Effector memory CD4-positive, alpha-beta T cell (primary cell): ENCODE data around the gene ADAMTS17.

Source experiments
- DNase-seq, 3 donors: peaks; one replicate each; pipeline ENCODE4 v3.0.0-alpha.2; 2020
- H3K27ac ChIP-seq: 2 replicates; pipeline ENCODE4 v1.7.0; 2013; ENCODE audit warnings: mild to moderate bottlenecking, low read length, moderate library complexity; ENCODE audit not compliant: insufficient read depth, poor library complexity, severe bottlenecking
- H3K27me3 ChIP-seq: replicated peaks from 2 replicates; pipeline ENCODE4 v1.7.0; 2013; ENCODE audit warnings: mild to moderate bottlenecking, low read length; ENCODE audit not compliant: insufficient read depth, control insufficient read depth, poor library complexity, severe bottlenecking
- H3K36me3 ChIP-seq: 2 replicates; pipeline ENCODE4 v1.7.0; 2013; ENCODE audit warnings: mild to moderate bottlenecking, low read length, moderate library complexity; ENCODE audit not compliant: control insufficient read depth, insufficient read depth
- H3K4me1 ChIP-seq: 2 replicates; pipeline ENCODE4 v1.7.0; 2013; ENCODE audit warnings: low read length, mild to moderate bottlenecking; ENCODE audit not compliant: control insufficient read depth, insufficient read depth, poor library complexity, severe bottlenecking
- H3K4me3 ChIP-seq: 2 replicates; pipeline ENCODE4 v1.7.0; 2013; ENCODE audit warnings: low read length, low read depth, mild to moderate bottlenecking; ENCODE audit not compliant: insufficient read depth, poor library complexity, severe bottlenecking
- H3K9me3 ChIP-seq: 2 replicates; pipeline ENCODE4 v1.7.0; 2013; ENCODE audit warnings: mild to moderate bottlenecking, low read length, moderate library complexity; ENCODE audit not compliant: control insufficient read depth

Gene ADAMTS17

GRCh38 chr15:99995543-99995942, 346.2 kb downstream of the ADAMTS17 start:
- no peaks in the 10 kb centered on the region for H3K36me3 ChIP-seq
- no peaks in the 10 kb centered on the region for H3K4me1 ChIP-seq
- no peak overlapping the region for H3K27ac ChIP-seq
- H3K27me3 ChIP-seq, result no peaks in the 10 kb centered on the region
- DNase-seq, result no peak
- no peak overlapping the region for H3K4me3 ChIP-seq
- H3K9me3 ChIP-seq, result no peaks in the 10 kb centered on the region

GRCh38 chr15:99994849-99995248, 346.9 kb downstream of the ADAMTS17 start:
- Histone ChIP-seq H3K27ac (no peak overlapping the region), H3K36me3 (no peaks in the 10 kb centered on the region), H3K4me3 (no peak overlapping the region), H3K4me1 (no peaks in the 10 kb centered on the region), H3K27me3 (no peaks in the 10 kb centered on the region), H3K9me3 (no peaks in the 10 kb centered on the region)
- no peak for DNase-seq

GRCh38 chr15:99993681-99994131, 348.1 kb downstream of the ADAMTS17 start:
- H3K9me3 ChIP-seq, result no peaks in the 10 kb centered on the region

GRCh38 chr15:99993262-99993661, 348.5 kb downstream of the ADAMTS17 start:
- H3K36me3 ChIP-seq, result no peaks in the 10 kb centered on the region
- H3K27ac ChIP-seq, result no peak overlapping the region
- no peak overlapping the region for H3K4me3 ChIP-seq
- H3K4me1 ChIP-seq, result no peaks in the 10 kb centered on the region
- no peak for DNase-seq
- no peaks in the 10 kb centered on the region for H3K9me3 ChIP-seq
- no peaks in the 10 kb centered on the region for H3K27me3 ChIP-seq

More at GRCh38 chr15:99993681-99994131, 348.1 kb downstream of the ADAMTS17 start:
- Histone ChIP-seq H3K4me1 (no peaks in the 10 kb centered on the region), H3K27ac (no peak overlapping the region), H3K36me3 (no peaks in the 10 kb centered on the region), H3K27me3 (no peaks in the 10 kb centered on the region), H3K4me3 (no peak overlapping the region)
- no peak for DNase-seq

- Histone ChIP-seq H3K4me1 (no peaks in the 10 kb centered on the region), H3K4me3 (no peak overlapping the region), H3K27ac (no peak overlapping the region), H3K9me3 (no peaks in the 10 kb centered on the region), H3K36me3 (no peaks in the 10 kb centered on the region), H3K27me3 (no peaks in the 10 kb centered on the region)
- DNase-seq, result no peak
Observed at GRCh38 chr15:99992611-99993231, 349.1 kb downstream of the ADAMTS17 start.

GRCh38 chr15:99989095-99989494, 352.7 kb downstream of the ADAMTS17 start:
- no peaks in the 10 kb centered on the region for H3K27me3 ChIP-seq
- DNase-seq, result no peak
- H3K4me3 ChIP-seq, result no peak overlapping the region
- H3K4me1 ChIP-seq, result no peaks in the 10 kb centered on the region
- H3K9me3 ChIP-seq, result no peaks in the 10 kb centered on the region
- no peaks in the 10 kb centered on the region for H3K36me3 ChIP-seq
- no peak overlapping the region for H3K27ac ChIP-seq

GRCh38 chr15:99987701-99988100, 354.1 kb downstream of the ADAMTS17 start:
- no peaks in the 10 kb centered on the region for H3K4me1 ChIP-seq
- H3K36me3 ChIP-seq, result no peaks in the 10 kb centered on the region
- H3K27me3 ChIP-seq, result no peaks in the 10 kb centered on the region
- no peak for DNase-seq
- H3K4me3 ChIP-seq, result no peak overlapping the region
- no peaks in the 10 kb centered on the region for H3K9me3 ChIP-seq
- no peak overlapping the region for H3K27ac ChIP-seq

GRCh38 chr15:99987119-99987506, 354.7 kb downstream of the ADAMTS17 start:
- Histone ChIP-seq H3K4me1 (no peaks in the 10 kb centered on the region), H3K36me3 (no peaks in the 10 kb centered on the region), H3K27ac (no peak overlapping the region), H3K4me3 (no peak overlapping the region), H3K9me3 (no peaks in the 10 kb centered on the region), H3K27me3 (no peaks in the 10 kb centered on the region)
- no peak for DNase-seq

- no peak for DNase-seq
Observed at GRCh38 chr15:99986297-99987118, 355.3 kb downstream of the ADAMTS17 start.

GRCh38 chr15:99985878-99986277, 355.9 kb downstream of the ADAMTS17 start:
- no peaks in the 10 kb centered on the region for H3K9me3 ChIP-seq
- H3K27ac ChIP-seq, result no peak overlapping the region
- H3K4me3 ChIP-seq, result no peak overlapping the region
- no peaks in the 10 kb centered on the region for H3K27me3 ChIP-seq
- no peaks in the 10 kb centered on the region for H3K4me1 ChIP-seq
- no peaks in the 10 kb centered on the region for H3K36me3 ChIP-seq
- DNase-seq, result no peak

More at GRCh38 chr15:99986297-99987118, 355.3 kb downstream of the ADAMTS17 start:
- H3K4me1 ChIP-seq, result no peaks in the 10 kb centered on the region
- H3K27ac ChIP-seq, result no peak overlapping the region
- H3K36me3 ChIP-seq, result no peaks in the 10 kb centered on the region
- no peaks in the 10 kb centered on the region for H3K27me3 ChIP-seq
- no peak overlapping the region for H3K4me3 ChIP-seq
- H3K9me3 ChIP-seq, result no peaks in the 10 kb centered on the region
